GM12874 (cell line): ENCODE results near the gene ACIN1.

ENCODE experiments used
- TF ChIP-seq, protein P1 (sequence below): IDR thresholded peaks from 2 replicates; pipeline ENCODE4 v1.5.1; 2011; ENCODE audit warnings: low read depth, mild to moderate bottlenecking, control low read depth, low read length, moderate library complexity; ENCODE audit not compliant: insufficient read depth

ACIN1 gene

DNA sequence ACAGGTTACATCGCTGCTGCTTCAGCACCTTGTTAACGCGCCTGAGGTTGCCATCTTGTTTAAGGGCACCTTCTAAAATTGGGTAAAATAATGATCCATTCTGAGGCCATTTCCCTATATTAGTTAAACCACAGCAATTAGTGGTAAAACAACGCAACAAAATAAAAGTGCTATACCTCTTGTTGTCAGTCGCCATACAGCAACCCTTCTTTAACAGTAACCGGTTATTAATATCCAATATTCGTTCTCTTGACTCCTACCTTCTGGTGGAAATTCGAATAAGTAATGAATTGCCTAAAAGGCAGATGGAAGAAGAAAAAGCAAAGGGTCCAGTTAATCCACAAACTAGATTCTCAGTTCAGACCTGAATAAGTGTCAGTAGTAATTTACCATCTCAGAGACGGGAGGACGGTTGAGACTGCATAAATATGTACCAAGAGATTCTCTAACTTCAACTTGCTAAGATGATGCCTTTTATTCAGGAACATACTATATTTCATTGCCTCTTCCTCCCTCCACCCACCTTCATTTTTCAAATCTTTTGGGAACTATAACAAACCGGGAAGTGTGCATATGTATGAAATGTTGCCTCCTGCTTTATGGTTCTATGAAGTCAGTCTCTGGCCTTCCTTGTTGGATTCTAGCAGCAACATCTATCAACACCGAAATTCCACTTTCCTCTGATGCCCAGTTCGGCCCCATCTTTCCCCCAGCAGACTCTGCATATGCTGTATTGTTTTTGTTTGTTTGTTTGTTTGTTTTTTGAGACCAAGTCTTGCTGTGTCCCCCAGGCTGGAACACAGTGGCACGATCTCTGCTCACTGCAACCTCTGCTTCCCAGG, 59.4 kb downstream of the ACIN1 start:
- TF ChIP-seq, protein P1, sequence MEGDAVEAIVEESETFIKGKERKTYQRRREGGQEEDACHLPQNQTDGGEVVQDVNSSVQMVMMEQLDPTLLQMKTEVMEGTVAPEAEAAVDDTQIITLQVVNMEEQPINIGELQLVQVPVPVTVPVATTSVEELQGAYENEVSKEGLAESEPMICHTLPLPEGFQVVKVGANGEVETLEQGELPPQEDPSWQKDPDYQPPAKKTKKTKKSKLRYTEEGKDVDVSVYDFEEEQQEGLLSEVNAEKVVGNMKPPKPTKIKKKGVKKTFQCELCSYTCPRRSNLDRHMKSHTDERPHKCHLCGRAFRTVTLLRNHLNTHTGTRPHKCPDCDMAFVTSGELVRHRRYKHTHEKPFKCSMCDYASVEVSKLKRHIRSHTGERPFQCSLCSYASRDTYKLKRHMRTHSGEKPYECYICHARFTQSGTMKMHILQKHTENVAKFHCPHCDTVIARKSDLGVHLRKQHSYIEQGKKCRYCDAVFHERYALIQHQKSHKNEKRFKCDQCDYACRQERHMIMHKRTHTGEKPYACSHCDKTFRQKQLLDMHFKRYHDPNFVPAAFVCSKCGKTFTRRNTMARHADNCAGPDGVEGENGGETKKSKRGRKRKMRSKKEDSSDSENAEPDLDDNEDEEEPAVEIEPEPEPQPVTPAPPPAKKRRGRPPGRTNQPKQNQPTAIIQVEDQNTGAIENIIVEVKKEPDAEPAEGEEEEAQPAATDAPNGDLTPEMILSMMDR, result no peak

DNA sequence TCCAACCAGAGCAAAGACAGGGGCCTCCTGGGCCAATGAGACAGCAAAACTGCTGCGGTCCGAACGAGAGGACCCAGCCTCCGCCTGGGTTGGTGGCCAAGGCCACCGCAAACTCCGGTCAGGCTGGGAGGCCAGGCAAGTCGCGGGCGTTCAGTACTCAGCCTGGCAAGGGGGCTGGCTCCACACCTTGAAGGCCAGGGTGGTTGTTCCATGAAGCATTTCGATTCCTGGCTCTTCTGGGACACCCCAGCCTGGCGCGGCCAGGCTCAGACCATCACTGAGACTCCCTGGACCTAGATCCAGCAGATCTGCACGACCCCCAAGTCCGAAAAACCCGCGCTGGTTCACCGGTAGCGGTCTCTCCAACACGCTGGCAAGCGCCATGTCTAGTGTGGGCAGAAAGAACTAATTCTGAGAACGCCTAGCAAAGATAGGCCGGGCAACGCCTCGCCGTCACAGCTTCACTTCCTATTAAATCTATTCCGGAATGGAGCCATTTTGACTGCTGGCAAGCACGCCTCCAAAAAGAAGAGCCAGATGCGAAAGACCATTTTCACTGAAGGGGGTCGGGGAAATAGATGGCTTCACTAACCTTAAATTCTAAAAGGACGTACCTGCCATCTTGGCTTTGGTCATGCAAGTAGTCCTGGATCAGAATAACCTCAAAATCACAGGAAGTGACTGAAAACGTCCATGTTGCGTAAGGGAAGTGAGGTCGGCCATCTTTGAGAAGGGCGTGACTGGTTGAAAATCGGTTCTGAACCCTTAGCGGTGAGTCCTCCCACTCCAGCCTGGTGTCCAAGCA, 60.2 kb downstream of the ACIN1 start, which contains the start of gene PSMB5:
Gene PSMB5, minus strand, starts transcription at position 403 of the 805 bp plus-strand sequence. Its CDS starts 19 bp downstream, at position 384.
- TF ChIP-seq, protein P1, result no peak

DNA sequence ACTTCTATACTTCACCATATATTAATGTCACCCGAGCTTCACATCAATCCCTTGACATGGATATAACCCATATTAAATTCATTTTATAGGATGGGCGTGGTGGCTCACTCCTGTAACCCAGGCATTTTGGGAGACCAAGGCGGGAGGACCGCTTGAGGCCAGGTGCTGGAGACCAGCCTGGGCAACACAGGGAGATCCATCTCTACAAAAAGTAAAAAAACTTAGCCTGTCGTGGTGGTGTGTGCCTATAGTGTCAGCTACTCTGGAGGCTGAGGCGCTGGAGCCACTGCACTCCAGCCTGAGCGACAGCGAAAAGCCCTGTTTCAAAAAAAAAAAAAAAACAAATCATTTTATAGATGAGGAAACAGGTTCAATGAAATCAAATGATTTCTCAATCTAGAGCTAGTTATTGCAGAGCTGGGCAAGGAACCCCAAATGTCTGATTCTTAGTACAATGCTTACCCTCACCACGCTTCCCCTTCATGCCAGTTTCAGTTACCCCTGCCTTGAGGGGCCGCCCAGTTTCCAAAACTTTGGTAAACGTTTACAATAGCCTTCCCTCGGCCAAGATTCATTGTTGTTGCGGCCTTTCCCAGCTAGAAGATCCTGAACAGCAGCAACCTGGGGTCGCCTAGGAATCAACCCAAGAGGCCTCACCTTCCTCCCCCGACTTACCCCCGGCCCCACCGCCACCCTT, 61.0 kb downstream of the ACIN1 start:
- TF ChIP-seq, protein P1, result no peak

DNA sequence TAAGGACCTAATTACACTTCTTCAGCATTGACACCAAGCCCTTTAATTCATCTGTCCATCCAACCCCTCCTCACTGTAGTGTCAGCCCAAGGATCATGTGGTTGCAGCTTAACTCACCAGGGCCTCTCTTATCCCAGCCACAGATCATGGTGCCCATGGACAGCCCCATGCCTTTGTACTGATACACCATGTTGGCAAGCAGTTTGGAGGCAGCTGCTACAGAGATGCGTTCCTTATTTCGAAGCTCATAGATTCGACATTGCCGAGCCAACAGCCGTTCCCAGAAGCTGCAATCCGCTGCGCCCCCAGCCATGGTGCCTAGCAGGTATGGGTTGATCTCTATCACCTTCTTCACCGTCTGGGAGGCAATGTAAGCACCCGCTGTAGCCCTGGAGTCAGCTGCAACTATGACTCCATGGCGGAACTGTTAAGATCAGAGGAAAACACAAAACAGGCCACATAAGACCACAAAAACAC, 61.6 kb downstream of the ACIN1 start:
- TF ChIP-seq, protein P1, result no peak

DNA sequence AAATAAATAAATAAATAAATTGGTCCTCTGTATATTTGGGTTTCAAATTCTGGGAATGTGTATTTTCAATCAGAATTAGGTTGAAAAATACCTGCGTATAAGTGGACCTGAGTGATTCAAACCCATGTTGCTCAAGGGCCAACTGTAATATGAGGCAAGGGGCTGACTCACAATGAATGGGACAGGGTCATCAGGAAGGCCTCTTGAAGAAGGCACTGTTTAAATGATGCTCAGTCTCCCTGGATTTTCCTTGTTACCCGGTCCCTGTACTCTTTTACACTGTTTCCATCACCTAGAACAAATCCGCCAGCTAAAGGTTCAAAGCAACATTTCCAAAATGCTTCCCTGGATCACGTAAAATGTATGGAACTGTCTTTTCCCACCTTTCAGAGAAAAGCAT, 64.0 kb downstream of the ACIN1 start:
- TF ChIP-seq, protein P1, result no peak

DNA sequence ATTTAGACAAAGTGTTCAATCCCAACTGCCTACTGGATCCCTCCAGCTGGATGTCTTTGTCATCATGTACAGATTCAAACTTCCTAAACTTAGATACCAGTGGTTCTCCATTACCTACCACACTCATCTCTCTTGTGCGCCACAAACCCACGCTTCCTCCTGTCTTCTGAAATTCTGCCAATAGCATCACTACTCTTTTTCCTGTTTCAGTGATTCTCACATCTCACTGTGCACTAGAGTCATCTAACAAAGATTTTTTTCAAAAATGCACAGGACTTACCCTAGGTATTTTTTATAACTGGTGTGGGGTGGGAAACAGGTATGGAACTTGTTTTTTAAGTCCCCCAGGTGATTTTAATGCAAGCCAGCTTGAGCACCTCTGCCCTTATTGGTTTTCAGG, 66.1 kb downstream of the ACIN1 start:
- TF ChIP-seq, protein P1, result no peak

DNA sequence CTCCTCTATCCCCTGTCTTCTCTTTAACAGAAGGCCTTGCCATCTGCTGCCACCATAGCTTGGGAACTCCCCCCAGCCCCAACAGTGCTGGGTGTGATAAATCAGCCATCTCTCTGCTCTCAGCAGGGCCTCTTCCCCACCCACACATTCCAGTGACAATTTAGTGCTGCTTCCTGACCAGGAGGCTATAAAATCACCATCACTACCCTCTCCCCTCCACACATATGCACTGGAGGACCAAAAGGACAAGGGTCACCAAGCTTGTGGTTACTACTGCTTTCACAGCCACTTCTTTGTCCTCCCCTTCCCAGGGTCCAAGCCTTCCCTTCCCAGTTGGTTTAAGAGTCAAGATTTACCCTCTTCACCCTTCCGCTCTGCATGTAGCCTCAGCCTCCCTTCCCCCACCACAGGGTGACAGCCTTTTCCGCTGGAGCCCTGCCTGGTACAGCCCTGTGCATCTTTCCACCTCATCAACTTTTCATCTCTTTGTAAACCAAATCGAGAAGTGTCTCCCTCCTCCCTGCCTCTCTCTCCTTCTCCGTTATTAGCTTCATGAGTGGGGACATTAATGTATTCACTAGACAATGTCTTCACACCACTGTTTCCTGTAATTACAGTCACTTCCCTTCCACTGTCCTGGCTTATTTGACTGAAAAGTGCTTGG, 69.7 kb downstream of the ACIN1 start:
- TF ChIP-seq, protein P1, result no peak
